H9 (cell line): ENCODE measurements around the gene PSMB8. TPM values are rescaled to one million over a fixed set of nuclear protein-coding genes. Genes with fewer than 3 reads are reported as not detected.

Experiments used
- DNase-seq: peaks from one replicate; pipeline ENCODE4 v3.0.0-alpha.2; 2017
- H2AFZ ChIP-seq: one replicate; pipeline ENCODE4 v1.6.1; 2013; ENCODE audit warnings: mild to moderate bottlenecking, low read length, control low read depth, moderate library complexity
- H2AK5ac ChIP-seq: 2 replicates; pipeline ENCODE4 v1.6.1; 2013; ENCODE audit warnings: low read length, control low read depth, mixed read lengths; ENCODE audit not compliant: insufficient read length
- H2BK120ac ChIP-seq: one replicate; pipeline ENCODE4 v1.6.1; 2013; ENCODE audit warnings: low read depth, mild to moderate bottlenecking, low read length, control low read depth, inconsistent platforms; ENCODE audit not compliant: poor library complexity, severe bottlenecking
- H2BK12ac ChIP-seq: 2 replicates; pipeline ENCODE4 v1.6.1; 2013; ENCODE audit warnings: low read length, control low read depth, mixed read lengths, low read depth; ENCODE audit not compliant: insufficient read length
- H2BK15ac ChIP-seq: 2 replicates; pipeline ENCODE4 v1.6.1; 2013; ENCODE audit warnings: low read depth, low read length, control low read depth
- H2BK20ac ChIP-seq: one replicate; pipeline ENCODE4 v1.6.1; 2013; ENCODE audit warnings: low read depth, mild to moderate bottlenecking, low read length, control low read depth, inconsistent platforms; ENCODE audit not compliant: poor library complexity, severe bottlenecking
- H2BK5ac ChIP-seq: 2 replicates; pipeline ENCODE4 v1.6.1; 2013; ENCODE audit warnings: low read length, control low read depth, mixed read lengths; ENCODE audit not compliant: insufficient read length
- H3K14ac ChIP-seq: 2 replicates; pipeline ENCODE4 v1.6.1; 2013; ENCODE audit warnings: low read length, control low read depth; ENCODE audit not compliant: insufficient read depth
- H3K18ac ChIP-seq: 2 replicates; pipeline ENCODE4 v1.6.1; 2013; ENCODE audit warnings: low read depth, mild to moderate bottlenecking, mixed read lengths, low read length, control low read depth; ENCODE audit not compliant: insufficient read length
- H3K23ac ChIP-seq: 2 replicates; pipeline ENCODE4 v1.6.1; 2013; ENCODE audit warnings: low read length, control low read depth, mixed read lengths, low read depth; ENCODE audit not compliant: insufficient read length
- H3K23me2 ChIP-seq: 2 replicates; pipeline ENCODE4 v1.6.1; 2013; ENCODE audit warnings: low read depth, mild to moderate bottlenecking, mixed read lengths, low read length, control low read depth; ENCODE audit not compliant: insufficient read length, poor library complexity, severe bottlenecking
- H3K27ac ChIP-seq: 2 replicates; pipeline ENCODE4 v1.5.1; 2013; ENCODE audit warnings: low read length, control low read depth, mixed read lengths, low read depth; ENCODE audit not compliant: insufficient read length
- H3K27me3 ChIP-seq: 2 replicates; pipeline ENCODE4 v1.6.1; 2013; ENCODE audit warnings: low read length, control low read depth, inconsistent platforms; ENCODE audit not compliant: insufficient read depth
- H3K4ac ChIP-seq: 2 replicates; pipeline ENCODE4 v1.6.1; 2013; ENCODE audit warnings: low read depth, mild to moderate bottlenecking, control low read depth, inconsistent platforms, low read length, moderate library complexity
- H3K4me1 ChIP-seq: 2 replicates; pipeline ENCODE4 v1.6.1; 2013; ENCODE audit warnings: low read length, control low read depth, inconsistent platforms; ENCODE audit not compliant: insufficient read depth
- H3K4me2 ChIP-seq: 2 replicates; pipeline ENCODE4 v1.6.1; 2013; ENCODE audit warnings: low read length, control low read depth, mixed read lengths; ENCODE audit not compliant: insufficient read length, insufficient read depth
- H3K56ac ChIP-seq: 2 replicates; pipeline ENCODE4 v1.6.1; 2013; ENCODE audit warnings: low read depth, mild to moderate bottlenecking, mixed read lengths, low read length, control low read depth; ENCODE audit not compliant: insufficient read length
- H3K79me1 ChIP-seq: 2 replicates; pipeline ENCODE4 v1.6.1; 2013; ENCODE audit warnings: low read depth, mild to moderate bottlenecking, moderate library complexity, low read length, control low read depth, inconsistent platforms; ENCODE audit not compliant: insufficient read depth, poor library complexity, severe bottlenecking
- H3K79me2 ChIP-seq: 2 replicates; pipeline ENCODE4 v1.6.1; 2013; ENCODE audit warnings: low read length, control low read depth, inconsistent platforms; ENCODE audit not compliant: insufficient read depth
- H3K9ac ChIP-seq: 2 replicates; pipeline ENCODE4 v1.6.1; 2013; ENCODE audit warnings: low read length, control low read depth, mixed read lengths; ENCODE audit not compliant: insufficient read length; ENCODE audit errors: extremely low read depth
- H3K9me3 ChIP-seq: one replicate; pipeline ENCODE4 v1.6.1; 2013; ENCODE audit warnings: low read depth, low read length, inconsistent platforms; ENCODE audit not compliant: control insufficient read depth
- H3T11ph ChIP-seq: one replicate; pipeline ENCODE4 v1.6.1; 2013; ENCODE audit warnings: mild to moderate bottlenecking, low read length, control low read depth, inconsistent platforms
- H4K20me1 ChIP-seq: one replicate; pipeline ENCODE4 v1.6.1; 2013; ENCODE audit not compliant: control insufficient read depth, insufficient read length, insufficient read depth
- H4K5ac ChIP-seq: 2 replicates; pipeline ENCODE4 v1.6.1; 2013; ENCODE audit warnings: low read depth, mild to moderate bottlenecking, mixed read lengths, low read length, control low read depth; ENCODE audit not compliant: insufficient read length
- H4K8ac ChIP-seq: replicated peaks from 2 replicates; pipeline ENCODE4 v1.6.1; 2013; ENCODE audit warnings: low read length, control low read depth, mixed read lengths, low read depth; ENCODE audit not compliant: insufficient read length
- H4K91ac ChIP-seq: 2 replicates; pipeline ENCODE4 v1.6.1; 2013; ENCODE audit warnings: low read depth, mild to moderate bottlenecking, moderate library complexity, mixed read lengths, low read length, control low read depth; ENCODE audit not compliant: insufficient read length
- H3K27ac Mint-ChIP-seq, 3 experiments: 2 replicates in 2 of 3; 3 replicates in 1 of 3; pipeline ENCODE4 v1.8.0; 2020 to 2021; ENCODE audit warnings: mixed read lengths in 3 of 3, mild to moderate bottlenecking in 1 of 3, moderate library complexity in 1 of 3
- H3K27me3 Mint-ChIP-seq: 2 replicates; pipeline ENCODE4 v1.8.0; 2021; ENCODE audit warnings: low read depth, mild to moderate bottlenecking, moderate library complexity, mixed read lengths
- H3K36me3 Mint-ChIP-seq, 3 experiments: 2 replicates in 2 of 3; 3 replicates in 1 of 3; pipeline ENCODE4 v1.8.0; 2020 to 2021; ENCODE audit warnings: low read depth in 3 of 3, mixed read lengths in 3 of 3; ENCODE audit not compliant: insufficient read depth in 1 of 3
- H3K4me1 Mint-ChIP-seq, 2 experiments: 2 replicates each; pipeline ENCODE4 v1.8.0; 2020; ENCODE audit warnings: mixed read lengths in 2 of 2
- H3K4me3 Mint-ChIP-seq, 2 experiments: 2 replicates in 1 of 2; 3 replicates in 1 of 2; pipeline ENCODE4 v1.8.0; 2020 to 2021; ENCODE audit warnings: mild to moderate bottlenecking in 2 of 2, mixed read lengths in 2 of 2, moderate library complexity in 1 of 2
- H3K9me3 Mint-ChIP-seq, 2 experiments: 2 replicates in 1 of 2; 3 replicates in 1 of 2; pipeline ENCODE4 v1.8.0; 2020; ENCODE audit warnings: mild to moderate bottlenecking in 2 of 2, mixed read lengths in 2 of 2, moderate library complexity in 1 of 2
- CTCF ChIP-seq: fragments of 200-600 bp; sonication (generic); conservative IDR thresholded peaks from 3 replicates; pipeline ENCODE4 v1.8.0; 2021; ENCODE audit warnings: antibody characterized with exemption, mild to moderate bottlenecking
- WGBS: extraction: QIAGEN DNeasy Blood & Tissue Kit; methylation state at CpG from one replicate; pipeline ENCODE4 v1.1.7; 2013; ENCODE audit warnings: missing lambda C conversion rate, low lambda C conversion rate, mixed read lengths; ENCODE audit not compliant: insufficient read length; ENCODE audit errors: extremely low coverage; 5-methylcytosine and 5-hydroxymethylcytosine counted together
- total RNA-seq: library from RNA; stranded (reverse); gene quantifications from 2 replicates; pipeline ENCODE4 v1.2.1, GENCODE V29; 2021

PSMB8 gene
- total RNA-seq, 1 experiment from 2014 or later = 19.1 TPM

- peaks cover 6% of the 10 kb centered on the region; the same call in 1 of the 2 replicates for H3K27me3 ChIP-seq
- DNase-seq = peak; percentile 42
These were observed 9.1 kb upstream of the PSMB8 start for GRCh38 chr6:32852844-32853540.

More at GRCh38 chr6:32852844-32853540, 9.1 kb upstream of the PSMB8 start:
- H3K4me1 ChIP-seq = no peaks in the 10 kb centered on the region; the same call in 1 of the 2 replicates
- Mint-ChIP-seq H3K27me3 (peaks cover 66% of the 10 kb centered on the region), H3K27ac (no peak overlapping the region), H3K36me3 (peaks cover 0 to 20% (median 5%) of the 10 kb centered on the region in 3 experiments; a peak in 5 of 7 replicates), H3K9me3 (no peaks in the 10 kb centered on the region), H3K4me1 (peaks cover 14 to 21% of the 10 kb centered on the region in 2 experiments), H3K4me3 (peak overlapping the region; percentile 83 to 89)
- no peak overlapping the region for H2BK12ac ChIP-seq
- H3K4ac ChIP-seq = no peak overlapping the region
- no peak overlapping the region for H4K8ac ChIP-seq
- H3K79me1 ChIP-seq = no peaks in the 10 kb centered on the region
- no peak overlapping the region for H2BK20ac ChIP-seq
- H3K18ac ChIP-seq = no peak overlapping the region
- no peak overlapping the region for H4K91ac ChIP-seq
- no peaks in the 10 kb centered on the region for H3K79me2 ChIP-seq
- no peak overlapping the region for H4K5ac ChIP-seq
- peak overlapping the region; percentile 96 for H3K4me2 ChIP-seq
- no peak overlapping the region for H3K23ac ChIP-seq
- no peak overlapping the region for H3K56ac ChIP-seq
- H4K20me1 ChIP-seq = no peaks in the 10 kb centered on the region
- no peaks in the 10 kb centered on the region for H3K9me3 ChIP-seq
- peak overlapping the region; percentile 3; the same call in 1 of the 2 replicates for H3K14ac ChIP-seq
- no peak overlapping the region for H2AFZ ChIP-seq
- peaks cover 16% of the 10 kb centered on the region for H3K23me2 ChIP-seq
- H2BK15ac ChIP-seq = no peak overlapping the region
- H3K27ac ChIP-seq = no peak overlapping the region
- no peak overlapping the region for H2BK120ac ChIP-seq
- H2AK5ac ChIP-seq = no peak overlapping the region
- no CpG with 5 or more reads among the region's 41 CpGs for WGBS
- H3K9ac ChIP-seq = no peak overlapping the region
- no peak for TF ChIP-seq CTCF
- no peak overlapping the region for H3T11ph ChIP-seq
- no peak overlapping the region for H2BK5ac ChIP-seq
